CD4-positive, alpha-beta T cell (primary cell): ENCODE results near the gene OTOGL. TPM values are rescaled to one million over a fixed set of nuclear protein-coding genes. Genes with fewer than 3 reads are reported as not detected.

Experiments used
- ATAC-seq: fragments of 200-7000 bp; cut with Tn5 transposase; one replicate; pipeline ENCODE4 v1.10.0; 2022; ENCODE audit warnings: mild to moderate bottlenecking; ENCODE audit not compliant: poor library complexity
- CTCF ChIA-PET: fragments of 350-600 bp; sonication (Branson Sonifier 250); formaldehyde crosslinking; loops from one replicate; lab custom pipeline; 2021; ENCODE audit warnings: antibody characterized with exemption, inconsistent platforms; lab: Charles Lee
- POLR2A ChIA-PET: fragments of 350-600 bp; sonication (Branson Sonifier 250); formaldehyde crosslinking; loops from one replicate; lab custom pipeline; 2021; ENCODE audit warnings: antibody characterized with exemption, inconsistent platforms; lab: Charles Lee
- DNase-seq, 14 experiments: peaks; one replicate each; pipeline ENCODE4 v3.0.0-alpha.2; 2013 to 2020; ENCODE audit warnings: mixed read lengths in 2 of 14
- H3K27ac ChIP-seq, 2 donors: one replicate each; pipeline versions ENCODE4 v1.5.1 to v1.7.0; 2013; ENCODE audit warnings: low read length in 2 of 2, low read depth in 1 of 2, mild to moderate bottlenecking in 1 of 2
- H3K27me3 ChIP-seq, 2 experiments: 1 replicate in 1 of 2; 2 replicates in 1 of 2; pipeline versions ENCODE4 v1.6.1 to v1.7.0; 2013; ENCODE audit warnings: low read length in 2 of 2, control low read depth in 1 of 2, mild to moderate bottlenecking in 1 of 2, moderate library complexity in 1 of 2; ENCODE audit not compliant: insufficient read depth in 2 of 2, control insufficient read depth in 1 of 2
- H3K36me3 ChIP-seq: one replicate; pipeline ENCODE4 v1.6.1; 2013; ENCODE audit warnings: low read length, control low read depth; ENCODE audit not compliant: insufficient read depth
- H3K4me1 ChIP-seq: one replicate; pipeline ENCODE4 v1.6.1; 2013; ENCODE audit warnings: low read length, control low read depth; ENCODE audit not compliant: insufficient read depth
- H3K4me3 ChIP-seq: one replicate; pipeline ENCODE4 v1.5.1; 2013; ENCODE audit warnings: mild to moderate bottlenecking, low read length, moderate library complexity
- H3K9me3 ChIP-seq, 2 experiments: 1 replicate in 1 of 2; 2 replicates in 1 of 2; pipeline versions ENCODE4 v1.6.1 to v1.7.0; 2013; ENCODE audit warnings: low read length in 2 of 2, mild to moderate bottlenecking in 2 of 2, control low read depth in 1 of 2, moderate library complexity in 1 of 2; ENCODE audit not compliant: control insufficient read depth in 1 of 2, insufficient read depth in 1 of 2
- H3K27ac Mint-ChIP-seq: one replicate; pipeline ENCODE4 v1.8.0; 2020; ENCODE audit warnings: mixed read lengths
- H3K27me3 Mint-ChIP-seq: one replicate; pipeline ENCODE4 v1.8.0; 2021; ENCODE audit warnings: mixed read lengths
- H3K36me3 Mint-ChIP-seq: one replicate; pipeline ENCODE4 v1.8.0; 2021; ENCODE audit warnings: low read depth, mixed read lengths
- H3K4me1 Mint-ChIP-seq: one replicate; pipeline ENCODE4 v1.8.0; 2021; ENCODE audit warnings: low read depth, mixed read lengths
- H3K4me3 Mint-ChIP-seq: one replicate; pipeline ENCODE4 v1.8.0; 2020; ENCODE audit warnings: mild to moderate bottlenecking, mixed read lengths
- H3K9me3 Mint-ChIP-seq: one replicate; pipeline ENCODE4 v1.8.0; 2020; ENCODE audit warnings: mixed read lengths
- CTCF ChIP-seq: fragments of 200-600 bp; IDR thresholded peaks from one replicate; pipeline ENCODE4 v1.8.0; 2022; ENCODE audit warnings: antibody characterized with exemption, mild to moderate bottlenecking
- intact Hi-C, 2 experiments: fragments of 100-400 bp; cut with DNase I in 1 of 2; cut with micrococcal nuclease in 1 of 2; formaldehyde crosslinking; loops; one replicate each; pipeline versions ENCODE4 v1.15.1 to v1.9.0; 2023 to 2025; cut with DNase I, micrococcal nuclease
- total RNA-seq, 174 experiments: library from RNA in 2 of 174; stranded (reverse) in 2 of 174; gene quantifications; one replicate each; pipeline ENCODE4 v1.2.3 and lab custom pipeline; 2021 to 2026

OTOGL gene
- total RNA-seq, 2 experiments from 2014 or later: not detected

GRCh38 chr12:80377140-80377794 lies 277.9 kb downstream of the OTOGL start:
- no peak for TF ChIP-seq CTCF
- POLR2A ChIA-PET: no interaction called here
- ATAC-seq (no peak), DNase-seq (no peak)
- H3K36me3 ChIP-seq: no peaks in the 10 kb centered on the region
- Mint-ChIP-seq H3K9me3 (no peaks in the 10 kb centered on the region), H3K36me3 (no peaks in the 10 kb centered on the region), H3K27ac (no peak overlapping the region), H3K4me1 (no peaks in the 10 kb centered on the region), H3K4me3 (no peak overlapping the region), H3K27me3 (no peaks in the 10 kb centered on the region)
- no peaks in the 10 kb centered on the region for H3K27me3 ChIP-seq
- H3K4me1 ChIP-seq: no peaks in the 10 kb centered on the region
- H3K4me3 ChIP-seq: no peak overlapping the region
- no peak overlapping the region for H3K27ac ChIP-seq
- intact Hi-C loops: no loop called here
- no peaks in the 10 kb centered on the region for H3K9me3 ChIP-seq
- CTCF ChIA-PET: no interaction called here

GRCh38 chr12:80381121-80381520 lies 281.8 kb downstream of the OTOGL start:
- CTCF ChIA-PET: no interaction called here
- no peak for DNase-seq
- Histone ChIP-seq H3K27me3 (no peaks in the 10 kb centered on the region), H3K9me3 (no peaks in the 10 kb centered on the region), H3K4me1 (no peaks in the 10 kb centered on the region), H3K27ac (no peak overlapping the region), H3K4me3 (no peak overlapping the region), H3K36me3 (no peaks in the 10 kb centered on the region)
- no peaks in the 10 kb centered on the region for H3K27me3 Mint-ChIP-seq
- no peaks in the 10 kb centered on the region for H3K9me3 Mint-ChIP-seq
- no peak overlapping the region for H3K4me3 Mint-ChIP-seq
- no peaks in the 10 kb centered on the region for H3K36me3 Mint-ChIP-seq
- intact Hi-C loops: no loop called here
- no peak overlapping the region for H3K27ac Mint-ChIP-seq
- H3K4me1 Mint-ChIP-seq: no peaks in the 10 kb centered on the region
- POLR2A ChIA-PET: no interaction called here
- ATAC-seq: no peak
- no peak for TF ChIP-seq CTCF

GRCh38 chr12:80382254-80382653 lies 282.9 kb downstream of the OTOGL start:
- Histone ChIP-seq H3K27me3 (no peaks in the 10 kb centered on the region), H3K27ac (no peak overlapping the region), H3K36me3 (no peaks in the 10 kb centered on the region), H3K9me3 (no peaks in the 10 kb centered on the region), H3K4me1 (no peaks in the 10 kb centered on the region), H3K4me3 (no peak overlapping the region)
- DNase-seq (no peak), ATAC-seq (no peak)
- H3K27ac Mint-ChIP-seq: no peak overlapping the region
- CTCF ChIA-PET: no interaction called here
- TF ChIP-seq CTCF: no peak
- H3K4me1 Mint-ChIP-seq: no peaks in the 10 kb centered on the region
- intact Hi-C loops: no loop called here
- no peaks in the 10 kb centered on the region for H3K27me3 Mint-ChIP-seq
- POLR2A ChIA-PET: no interaction called here
- H3K4me3 Mint-ChIP-seq: no peak overlapping the region
- H3K9me3 Mint-ChIP-seq: peaks cover 3% of the 10 kb centered on the region
- H3K36me3 Mint-ChIP-seq: no peaks in the 10 kb centered on the region
